ENCODE results near the gene C1QTNF8.

Gene C1QTNF8

DNA sequence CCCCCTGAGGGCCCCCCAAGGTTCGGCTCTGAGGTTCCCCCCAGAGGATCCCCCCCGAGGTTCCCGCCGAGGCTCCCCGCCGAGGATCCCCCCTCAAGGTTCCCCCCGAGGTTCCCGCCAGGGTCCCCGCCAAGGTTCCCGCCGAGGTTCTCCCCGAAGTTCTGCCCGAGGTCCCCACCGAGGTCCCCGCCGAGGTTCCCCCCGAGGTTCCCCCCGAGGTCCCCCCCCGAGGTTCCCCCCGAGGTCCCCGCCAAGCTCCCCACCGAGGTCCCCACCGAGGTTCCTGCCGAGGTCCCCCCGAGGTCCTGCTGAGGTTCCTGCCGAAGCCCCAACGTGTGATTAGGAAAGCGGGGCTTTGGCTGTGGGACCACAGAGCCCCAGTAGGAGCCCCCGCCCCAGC is 55.7 kb downstream of the C1QTNF8 start:
- DNase-seq = no peak

DNA sequence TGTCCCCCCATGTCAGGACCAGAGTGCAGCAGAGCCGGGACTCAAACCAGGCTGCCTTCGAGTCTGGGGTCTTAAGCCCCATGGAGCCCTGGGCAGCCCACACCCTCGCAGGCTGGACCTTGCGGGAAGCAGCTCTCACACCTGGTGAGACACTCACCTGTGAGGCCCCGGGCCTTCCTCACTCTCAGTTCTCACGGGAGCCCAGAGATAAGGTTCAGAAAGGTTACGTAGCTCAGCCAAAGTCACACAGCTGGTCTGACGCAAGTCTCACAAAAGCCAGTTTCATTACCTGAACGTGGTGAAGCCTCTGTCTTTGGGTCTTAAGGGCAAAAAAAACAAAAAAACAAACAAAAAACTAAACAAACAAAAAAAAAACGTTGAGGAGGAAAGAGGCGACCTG is 56.3 kb downstream of the C1QTNF8 start:
- no peak for DNase-seq

DNA sequence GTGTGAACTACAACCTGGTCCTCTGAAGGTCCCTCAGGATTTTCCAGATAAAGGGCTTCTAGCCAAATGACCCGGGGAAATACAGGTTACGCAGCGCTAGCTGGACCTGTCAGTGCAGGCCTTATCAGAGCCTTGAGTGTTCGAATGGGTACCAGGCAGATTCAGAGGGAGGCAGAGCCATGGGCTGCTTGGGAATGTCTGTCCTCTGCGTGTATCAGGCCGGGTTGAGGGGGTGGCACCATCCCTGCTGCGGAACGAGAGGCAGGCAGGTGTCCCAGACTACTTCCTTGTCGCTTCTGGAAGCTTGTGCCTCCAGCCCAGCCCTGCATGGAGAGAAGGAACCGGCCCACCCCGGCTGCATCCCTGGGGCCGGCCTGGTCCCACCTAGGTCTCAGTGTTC is 57.1 kb downstream of the C1QTNF8 start:
- DNase-seq = no peak
